Hepatocyte (in vitro differentiated cells): ENCODE measurements around the gene ICAM2.

ENCODE experiments used
- EZH2 ChIP-seq: fragments of 200-600 bp; sonication (generic); IDR thresholded peaks from 2 replicates; pipeline ENCODE4 v1.6.1; 2016; ENCODE audit warnings: antibody characterized with exemption, mild to moderate bottlenecking, borderline replicate concordance
- EZH2phosphoT487 ChIP-seq: fragments of 200-600 bp; sonication (generic); IDR thresholded peaks from one replicate; pipeline ENCODE4 v1.6.1; 2018; ENCODE audit warnings: antibody characterized with exemption, mild to moderate bottlenecking, low read depth, moderate library complexity; ENCODE audit not compliant: unreplicated experiment, severe bottlenecking
- TF ChIP-seq, protein P1 (sequence below): fragments of 200-600 bp; sonication (generic); IDR thresholded peaks from 2 replicates; pipeline ENCODE4 v1.5.1; 2016; ENCODE audit warnings: antibody characterized with exemption, mild to moderate bottlenecking; ENCODE audit not compliant: poor library complexity

DNA sequence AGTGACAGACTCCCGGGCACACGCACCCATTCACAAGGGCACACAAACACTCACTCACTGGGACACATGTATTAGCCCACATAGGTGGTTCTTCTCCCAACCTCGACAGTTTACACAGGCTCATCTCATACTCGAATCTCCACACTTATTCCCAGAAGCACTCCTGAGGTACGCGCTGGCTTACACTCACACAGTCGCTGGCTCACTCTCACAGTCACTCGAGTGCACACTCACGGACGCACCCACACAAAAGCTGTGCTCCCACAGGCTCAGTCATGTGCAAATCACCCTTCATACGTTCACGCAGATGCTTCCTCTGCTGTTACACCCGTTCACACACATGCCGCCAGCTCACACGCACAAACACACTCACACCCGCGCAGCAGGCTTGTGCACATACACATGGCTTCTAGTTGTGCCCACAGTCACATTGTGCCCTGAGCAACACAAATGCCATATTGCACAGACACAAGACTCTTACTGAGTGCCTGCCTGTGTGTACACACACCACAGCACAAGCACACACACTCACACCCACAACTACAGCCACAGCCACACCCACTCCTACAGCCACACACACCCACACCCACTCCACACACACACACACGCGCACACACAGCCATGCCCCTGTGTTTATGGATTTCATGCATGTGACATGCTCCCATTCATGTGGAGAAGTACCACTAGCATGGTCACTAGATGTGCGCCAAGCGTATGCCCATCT is 30.6 kb downstream of the ICAM2 start:
- TF ChIP-seq, protein P1, sequence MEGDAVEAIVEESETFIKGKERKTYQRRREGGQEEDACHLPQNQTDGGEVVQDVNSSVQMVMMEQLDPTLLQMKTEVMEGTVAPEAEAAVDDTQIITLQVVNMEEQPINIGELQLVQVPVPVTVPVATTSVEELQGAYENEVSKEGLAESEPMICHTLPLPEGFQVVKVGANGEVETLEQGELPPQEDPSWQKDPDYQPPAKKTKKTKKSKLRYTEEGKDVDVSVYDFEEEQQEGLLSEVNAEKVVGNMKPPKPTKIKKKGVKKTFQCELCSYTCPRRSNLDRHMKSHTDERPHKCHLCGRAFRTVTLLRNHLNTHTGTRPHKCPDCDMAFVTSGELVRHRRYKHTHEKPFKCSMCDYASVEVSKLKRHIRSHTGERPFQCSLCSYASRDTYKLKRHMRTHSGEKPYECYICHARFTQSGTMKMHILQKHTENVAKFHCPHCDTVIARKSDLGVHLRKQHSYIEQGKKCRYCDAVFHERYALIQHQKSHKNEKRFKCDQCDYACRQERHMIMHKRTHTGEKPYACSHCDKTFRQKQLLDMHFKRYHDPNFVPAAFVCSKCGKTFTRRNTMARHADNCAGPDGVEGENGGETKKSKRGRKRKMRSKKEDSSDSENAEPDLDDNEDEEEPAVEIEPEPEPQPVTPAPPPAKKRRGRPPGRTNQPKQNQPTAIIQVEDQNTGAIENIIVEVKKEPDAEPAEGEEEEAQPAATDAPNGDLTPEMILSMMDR: no peak
- TF ChIP-seq EZH2phosphoT487: no peak
- no peak for TF ChIP-seq EZH2
